ENCODE measurements around the gene RFX4.

The RFX4 gene

DNA sequence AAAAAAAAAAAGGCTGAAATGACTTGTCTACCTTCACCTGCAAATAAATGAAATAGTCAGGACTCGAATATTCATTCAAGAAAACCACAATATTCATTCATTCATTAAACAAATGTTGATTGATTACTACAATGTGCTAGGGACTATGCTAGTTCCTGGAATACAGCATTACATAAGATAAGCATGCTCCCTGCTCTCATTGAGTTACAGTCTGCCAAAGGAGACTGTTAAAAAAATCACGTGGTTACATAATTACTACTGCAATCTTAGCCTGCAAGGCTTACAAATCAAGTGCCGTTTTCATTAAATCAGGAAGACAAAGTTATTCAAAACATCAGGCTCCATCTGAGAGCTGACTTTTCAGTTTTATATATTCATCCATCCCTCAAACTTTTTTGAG lies 121.3 kb downstream of the RFX4 start:
- TF ChIP-seq, protein P1, sequence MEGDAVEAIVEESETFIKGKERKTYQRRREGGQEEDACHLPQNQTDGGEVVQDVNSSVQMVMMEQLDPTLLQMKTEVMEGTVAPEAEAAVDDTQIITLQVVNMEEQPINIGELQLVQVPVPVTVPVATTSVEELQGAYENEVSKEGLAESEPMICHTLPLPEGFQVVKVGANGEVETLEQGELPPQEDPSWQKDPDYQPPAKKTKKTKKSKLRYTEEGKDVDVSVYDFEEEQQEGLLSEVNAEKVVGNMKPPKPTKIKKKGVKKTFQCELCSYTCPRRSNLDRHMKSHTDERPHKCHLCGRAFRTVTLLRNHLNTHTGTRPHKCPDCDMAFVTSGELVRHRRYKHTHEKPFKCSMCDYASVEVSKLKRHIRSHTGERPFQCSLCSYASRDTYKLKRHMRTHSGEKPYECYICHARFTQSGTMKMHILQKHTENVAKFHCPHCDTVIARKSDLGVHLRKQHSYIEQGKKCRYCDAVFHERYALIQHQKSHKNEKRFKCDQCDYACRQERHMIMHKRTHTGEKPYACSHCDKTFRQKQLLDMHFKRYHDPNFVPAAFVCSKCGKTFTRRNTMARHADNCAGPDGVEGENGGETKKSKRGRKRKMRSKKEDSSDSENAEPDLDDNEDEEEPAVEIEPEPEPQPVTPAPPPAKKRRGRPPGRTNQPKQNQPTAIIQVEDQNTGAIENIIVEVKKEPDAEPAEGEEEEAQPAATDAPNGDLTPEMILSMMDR (IDR thresholded peaks at IDR 0.05; ENCODE audit: borderline replicate concordance, extremely low read depth, low read length, poor library complexity, severe bottlenecking): no peak
- Histone ChIP-seq H2AFZ (ENCODE audit: low read depth, low read length) (no peak overlapping the region), H3K9me3 (ENCODE audit: insufficient read depth, low read length, severe bottlenecking) (peaks cover 11% of the 10 kb centered on the region), H3K27me3 (ENCODE audit: insufficient read depth, low read length, poor library complexity) (no peaks in the 10 kb centered on the region), H3K27ac (ENCODE audit: low read length) (no peak overlapping the region), H3K4me3 (ENCODE audit: low read depth in 1 of 2, low read length in 2 of 2) (no peak overlapping the region), H4K20me1 (ENCODE audit: insufficient read depth, low read length) (peaks cover 4% of the 10 kb centered on the region; the same call in 1 of the 2 replicates), H3K4me2 (ENCODE audit: insufficient read depth, low read length) (no peak overlapping the region), H3K4me1 (ENCODE audit: insufficient read depth, low read length) (no peaks in the 10 kb centered on the region), H3K9ac (ENCODE audit: low read depth, low read length) (no peak overlapping the region), H3K79me2 (ENCODE audit: insufficient read depth, low read length) (no peaks in the 10 kb centered on the region), H3K36me3 (ENCODE audit: insufficient read depth, low read length) (no peaks in the 10 kb centered on the region)
- DNase-seq (no peak), ATAC-seq (ENCODE audit: insufficient read depth, low read depth) (no peak)

DNA sequence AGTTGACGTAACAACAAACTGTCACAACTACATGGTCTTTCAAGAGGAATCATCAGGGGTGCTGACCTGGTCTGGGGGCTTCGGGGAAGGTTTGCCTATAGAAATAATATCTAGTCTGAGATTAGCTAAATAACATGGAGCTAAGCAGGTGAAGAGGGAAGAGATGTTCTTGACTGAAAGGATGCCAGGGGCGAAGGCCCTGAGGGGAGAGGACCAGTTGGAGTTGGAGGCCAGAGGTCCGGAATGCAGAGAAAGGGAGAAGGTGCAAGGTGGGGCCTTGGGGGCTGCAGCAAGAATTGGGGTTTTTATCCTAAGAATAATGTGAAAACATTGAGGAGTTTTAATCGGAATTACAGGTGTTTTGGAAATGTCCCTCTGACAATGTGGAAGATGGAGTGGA lies 123.2 kb downstream of the RFX4 start:
- no peak overlapping the region for H3K9ac ChIP-seq (ENCODE audit: low read depth, low read length)
- H3K4me1 ChIP-seq (ENCODE audit: insufficient read depth, low read length): no peaks in the 10 kb centered on the region
- DNase-seq (no peak), ATAC-seq (ENCODE audit: insufficient read depth, low read depth) (no peak)
- TF ChIP-seq, protein P1 (IDR thresholded peaks at IDR 0.05; ENCODE audit: borderline replicate concordance, extremely low read depth, low read length, poor library complexity, severe bottlenecking): no peak
- no peak for TF ChIP-seq EZH2 (IDR thresholded peaks at IDR 0.05; ENCODE audit: borderline replicate concordance, low read depth, low read length, severe bottlenecking)
- H3K9me3 ChIP-seq (ENCODE audit: insufficient read depth, low read length, severe bottlenecking): peaks cover 11% of the 10 kb centered on the region
- H3K27me3 ChIP-seq (ENCODE audit: insufficient read depth, low read length, poor library complexity): no peaks in the 10 kb centered on the region
- no peak overlapping the region for H3K4me2 ChIP-seq (ENCODE audit: insufficient read depth, low read length)
- no peaks in the 10 kb centered on the region for H3K79me2 ChIP-seq (ENCODE audit: insufficient read depth, low read length)
- H2AFZ ChIP-seq (ENCODE audit: low read depth, low read length): no peak overlapping the region
- no peak overlapping the region for H3K27ac ChIP-seq (ENCODE audit: low read length)
- peaks cover 4% of the 10 kb centered on the region; the same call in 1 of the 2 replicates for H4K20me1 ChIP-seq (ENCODE audit: insufficient read depth, low read length)
- H3K4me3 ChIP-seq (ENCODE audit: low read depth in 1 of 2, low read length in 2 of 2): no peak overlapping the region
- no peaks in the 10 kb centered on the region for H3K36me3 ChIP-seq (ENCODE audit: insufficient read depth, low read length)

- no peak overlapping the region for H2AFZ ChIP-seq (ENCODE audit: low read depth, low read length)
- H3K9ac ChIP-seq (ENCODE audit: low read depth, low read length): no peak overlapping the region
- peaks cover 4% of the 10 kb centered on the region; the same call in 1 of the 2 replicates for H4K20me1 ChIP-seq (ENCODE audit: insufficient read depth, low read length)
- no peaks in the 10 kb centered on the region for H3K4me1 ChIP-seq (ENCODE audit: insufficient read depth, low read length)
- H3K4me2 ChIP-seq (ENCODE audit: insufficient read depth, low read length): no peak overlapping the region
- H3K4me3 ChIP-seq (ENCODE audit: low read depth in 1 of 2, low read length in 2 of 2): no peak overlapping the region
- H3K79me2 ChIP-seq (ENCODE audit: insufficient read depth, low read length): no peaks in the 10 kb centered on the region
- H3K36me3 ChIP-seq (ENCODE audit: insufficient read depth, low read length): no peaks in the 10 kb centered on the region
- peaks cover 3% of the 10 kb centered on the region for H3K27me3 ChIP-seq (ENCODE audit: insufficient read depth, low read length, poor library complexity)
- TF ChIP-seq, protein P1 (IDR thresholded peaks at IDR 0.05; ENCODE audit: borderline replicate concordance, extremely low read depth, low read length, poor library complexity, severe bottlenecking): no peak
- no peak for TF ChIP-seq EZH2 (IDR thresholded peaks at IDR 0.05; ENCODE audit: borderline replicate concordance, low read depth, low read length, severe bottlenecking)
- ATAC-seq (ENCODE audit: insufficient read depth, low read depth) (no peak), DNase-seq (no peak)
- no peaks in the 10 kb centered on the region for H3K9me3 ChIP-seq (ENCODE audit: insufficient read depth, low read length, severe bottlenecking)
- no peak overlapping the region for H3K27ac ChIP-seq (ENCODE audit: low read length)
Measured at GRCh38 chr12:106709068-106709511, 126.3 kb downstream of the RFX4 start.
